Hepatocyte (in vitro differentiated cells): ENCODE measurements around the gene VPS13D. TPM values are rescaled to one million over a fixed set of nuclear protein-coding genes. Genes with fewer than 3 reads are reported as not detected.

Experiments
- DNase-seq: peaks from one replicate; pipeline ENCODE4 v3.0.0-alpha.2; 2016; ENCODE audit warnings: low spot score
- H2AFZ ChIP-seq: fragments of 200-600 bp; sonication (generic); 2 replicates; pipeline ENCODE4 v1.6.0; 2016; ENCODE audit warnings: antibody characterized with exemption, mild to moderate bottlenecking
- H3K27ac ChIP-seq: fragments of 200-600 bp; sonication (generic); 2 replicates; pipeline ENCODE4 v1.5.1; 2016; ENCODE audit warnings: mild to moderate bottlenecking
- H3K27me3 ChIP-seq: fragments of 200-600 bp; sonication (generic); 2 replicates; pipeline ENCODE4 v1.6.1; 2016
- H3K36me3 ChIP-seq: fragments of 200-600 bp; sonication (generic); replicated peaks from 2 replicates; pipeline ENCODE4 v1.5.1; 2016; ENCODE audit warnings: low read depth; ENCODE audit not compliant: insufficient read depth
- H3K4me1 ChIP-seq: fragments of 200-600 bp; sonication (generic); 2 replicates; pipeline ENCODE4 v1.5.1; 2016; ENCODE audit warnings: mild to moderate bottlenecking, moderate library complexity; ENCODE audit not compliant: insufficient read depth
- H3K4me2 ChIP-seq: fragments of 200-600 bp; sonication (generic); 2 replicates; pipeline ENCODE4 v1.6.0; 2016
- H3K4me3 ChIP-seq: fragments of 200-600 bp; sonication (generic); 2 replicates; pipeline ENCODE4 v1.5.1; 2016; ENCODE audit warnings: mild to moderate bottlenecking
- H3K79me2 ChIP-seq: fragments of 200-600 bp; sonication (generic); 2 replicates; pipeline ENCODE4 v1.6.0; 2017; ENCODE audit warnings: mild to moderate bottlenecking
- H3K9me2 ChIP-seq: fragments of 200-600 bp; sonication (generic); replicated peaks from 2 replicates; pipeline ENCODE4 v1.6.0; 2017; ENCODE audit warnings: mild to moderate bottlenecking; ENCODE audit not compliant: insufficient read depth
- H3K9me3 ChIP-seq: fragments of 200-600 bp; sonication (generic); 2 replicates; pipeline ENCODE4 v1.5.1; 2016; ENCODE audit warnings: low read depth, mild to moderate bottlenecking
- H4K20me1 ChIP-seq: fragments of 200-600 bp; sonication (generic); 2 replicates; pipeline ENCODE4 v1.6.0; 2016; ENCODE audit warnings: mild to moderate bottlenecking; ENCODE audit not compliant: insufficient read depth, poor library complexity, severe bottlenecking
- CTCF ChIP-seq: fragments of 200-600 bp; sonication (generic); IDR thresholded peaks from 2 replicates; pipeline ENCODE4 v1.5.1; 2016; ENCODE audit warnings: antibody characterized with exemption, mild to moderate bottlenecking; ENCODE audit not compliant: poor library complexity
- EZH2 ChIP-seq: fragments of 200-600 bp; sonication (generic); IDR thresholded peaks from 2 replicates; pipeline ENCODE4 v1.6.1; 2016; ENCODE audit warnings: antibody characterized with exemption, mild to moderate bottlenecking, borderline replicate concordance
- EZH2phosphoT487 ChIP-seq: fragments of 200-600 bp; sonication (generic); IDR thresholded peaks from one replicate; pipeline ENCODE4 v1.6.1; 2018; ENCODE audit warnings: antibody characterized with exemption, mild to moderate bottlenecking, low read depth, moderate library complexity; ENCODE audit not compliant: unreplicated experiment, severe bottlenecking
- WGBS: methylation state at CpG from one replicate; pipeline ENCODE4 v1.1.6; 2016; ENCODE audit warnings: low lambda C conversion rate; ENCODE audit errors: missing lambda C conversion rate; 5-methylcytosine and 5-hydroxymethylcytosine counted together
- polyA plus RNA-seq: library from polyadenylated mRNA; unstranded; fragments of >200 nt; fragmentation: Nextera tagmentation; extraction: Ambion mirVana; gene quantifications from 2 replicates; pipeline ENCODE4 v1.2.1, GENCODE V29; 2016
- total RNA-seq: library from RNA; depleted of rRNA; stranded (reverse); fragments of >200 nt; gene quantifications from 2 replicates; pipeline ENCODE4 v1.2.3, GENCODE V29; 2014

VPS13D gene
- total and polyA plus RNA-seq, 2 experiments from 2014 or later = 7.3 to 32.2 TPM

DNA sequence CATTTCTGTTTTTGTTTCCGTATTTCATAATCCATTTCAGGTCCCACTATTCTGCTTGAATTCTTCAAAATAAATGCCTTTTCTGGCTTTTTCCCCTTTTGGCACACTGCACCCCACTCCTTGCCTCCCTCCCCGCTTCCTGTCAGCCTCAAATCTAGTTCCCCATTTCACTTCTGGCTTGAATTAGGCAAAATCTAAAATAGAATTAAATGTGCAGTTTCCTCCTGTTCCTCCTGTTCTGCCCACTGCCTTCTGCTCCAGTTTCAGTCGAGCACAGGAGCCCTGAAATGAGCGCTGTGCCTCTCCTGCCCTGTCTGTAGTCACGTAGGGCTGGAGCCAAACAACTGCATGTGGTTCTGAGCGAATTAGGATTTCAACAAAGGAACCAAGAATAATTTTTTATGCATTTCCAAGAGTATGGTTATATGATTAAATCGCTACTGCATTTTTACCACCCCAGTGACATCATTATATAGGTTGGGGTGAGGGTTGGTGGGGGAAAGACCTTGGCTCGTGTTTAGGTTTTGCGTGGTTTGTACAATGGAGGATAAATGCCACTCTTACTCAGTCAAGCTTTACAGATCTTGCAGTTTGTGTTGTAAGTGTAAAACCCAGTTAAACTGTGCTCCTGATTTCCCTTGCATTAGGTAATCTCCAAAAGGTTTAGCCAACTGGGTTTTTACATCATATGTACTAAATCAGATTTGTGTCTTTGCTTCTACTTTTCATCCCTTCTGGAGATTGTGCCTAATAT is 114.9 kb downstream of the VPS13D start:
- Histone ChIP-seq H3K79me2 (no peaks in the 10 kb centered on the region), H3K4me3 (no peak overlapping the region), H3K9me3 (no peaks in the 10 kb centered on the region), H4K20me1 (no peaks in the 10 kb centered on the region), H2AFZ (no peak overlapping the region), H3K4me1 (peaks cover 17% of the 10 kb centered on the region), H3K36me3 (peaks cover 3% of the 10 kb centered on the region), H3K27me3 (no peaks in the 10 kb centered on the region), H3K9me2 (no peaks in the 10 kb centered on the region), H3K27ac (peak overlapping the region; percentile 37), H3K4me2 (no peak overlapping the region)
- no peak for DNase-seq
- TF ChIP-seq EZH2phosphoT487 (no peak), CTCF (no peak)
- WGBS = 82% methylated on average over 9 of the region's 9 CpGs

- no peak overlapping the region for H3K4me2 ChIP-seq
- H2AFZ ChIP-seq = no peak overlapping the region
- no peaks in the 10 kb centered on the region for H4K20me1 ChIP-seq
- no peaks in the 10 kb centered on the region for H3K27me3 ChIP-seq
- H3K79me2 ChIP-seq = no peaks in the 10 kb centered on the region
- H3K27ac ChIP-seq = peak overlapping the region; percentile 37
- WGBS = 82% methylated on average over 7 of the region's 7 CpGs
- no peaks in the 10 kb centered on the region for H3K9me3 ChIP-seq
- H3K4me3 ChIP-seq = no peak overlapping the region
- TF ChIP-seq CTCF = no peak
- TF ChIP-seq EZH2phosphoT487 = no peak
- no peak for TF ChIP-seq EZH2
- H3K4me1 ChIP-seq = peaks cover 13% of the 10 kb centered on the region
- no peak for DNase-seq
- peaks cover 3% of the 10 kb centered on the region for H3K36me3 ChIP-seq
- no peaks in the 10 kb centered on the region for H3K9me2 ChIP-seq
Measured at GRCh38 chr1:12345350-12346217, 115.8 kb downstream of the VPS13D start.

- Histone ChIP-seq H3K4me3 (no peak overlapping the region), H3K27me3 (no peaks in the 10 kb centered on the region), H3K9me2 (no peaks in the 10 kb centered on the region), H3K4me2 (peak overlapping the region; percentile 16), H3K27ac (peak overlapping the region; percentile 24), H3K4me1 (peaks cover 13% of the 10 kb centered on the region), H4K20me1 (no peaks in the 10 kb centered on the region), H2AFZ (no peak overlapping the region), H3K36me3 (peaks cover 3% of the 10 kb centered on the region), H3K9me3 (no peaks in the 10 kb centered on the region), H3K79me2 (no peaks in the 10 kb centered on the region)
- no peak for TF ChIP-seq CTCF
- TF ChIP-seq EZH2phosphoT487 = no peak
- no peak for TF ChIP-seq EZH2
- DNase-seq = peak; percentile 29
- WGBS = 82% methylated on average over 5 of the region's 5 CpGs
Measured at GRCh38 chr1:12346483-12347151, 116.8 kb downstream of the VPS13D start.
